Measurements from ENCODE around the gene DNAI1.

DNAI1 gene

DNA sequence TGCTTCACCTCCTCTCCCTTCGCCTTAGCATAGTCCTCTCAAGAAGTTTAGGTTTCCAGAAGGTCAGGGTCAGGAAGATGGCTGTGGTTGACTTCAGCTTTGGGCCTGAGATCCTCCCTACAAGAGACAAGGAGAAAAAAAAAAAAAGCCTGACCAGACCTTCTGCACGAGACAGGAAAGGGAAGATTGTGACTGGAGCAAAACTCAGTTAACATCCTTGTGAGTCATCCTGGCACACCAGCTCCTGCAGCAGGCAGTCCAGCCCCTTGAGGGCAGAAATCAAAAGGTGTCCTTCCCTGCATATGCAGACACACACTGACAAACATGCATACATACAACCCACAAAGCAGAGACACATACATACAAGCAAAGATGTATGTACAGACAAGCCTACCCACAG, 82.2 kb downstream of the DNAI1 start:
- no peak for DNase-seq (ENCODE audit: low read depth)
- TF ChIP-seq CTCF (IDR thresholded peaks at IDR 0.05; ENCODE audit: insufficient read depth, low read depth, low read length, missing control alignments): no peak
- no peak overlapping the region for H3K4me3 ChIP-seq (ENCODE audit: low read depth, low read length)

GRCh38 chr9:34541540-34541939, 82.9 kb downstream of the DNAI1 start:
- TF ChIP-seq CTCF (IDR thresholded peaks at IDR 0.05; ENCODE audit: insufficient read depth, low read depth, low read length, missing control alignments): no peak
- H3K4me3 ChIP-seq (ENCODE audit: low read depth, low read length): no peak overlapping the region
- no peak for DNase-seq (ENCODE audit: low read depth)

- TF ChIP-seq CTCF (IDR thresholded peaks at IDR 0.05; ENCODE audit: insufficient read depth, low read depth, low read length, missing control alignments): no peak
- no peak overlapping the region for H3K4me3 ChIP-seq (ENCODE audit: low read depth, low read length)
- DNase-seq (ENCODE audit: low read depth): no peak
Measured at GRCh38 chr9:34544035-34544434, 85.4 kb downstream of the DNAI1 start.

DNA sequence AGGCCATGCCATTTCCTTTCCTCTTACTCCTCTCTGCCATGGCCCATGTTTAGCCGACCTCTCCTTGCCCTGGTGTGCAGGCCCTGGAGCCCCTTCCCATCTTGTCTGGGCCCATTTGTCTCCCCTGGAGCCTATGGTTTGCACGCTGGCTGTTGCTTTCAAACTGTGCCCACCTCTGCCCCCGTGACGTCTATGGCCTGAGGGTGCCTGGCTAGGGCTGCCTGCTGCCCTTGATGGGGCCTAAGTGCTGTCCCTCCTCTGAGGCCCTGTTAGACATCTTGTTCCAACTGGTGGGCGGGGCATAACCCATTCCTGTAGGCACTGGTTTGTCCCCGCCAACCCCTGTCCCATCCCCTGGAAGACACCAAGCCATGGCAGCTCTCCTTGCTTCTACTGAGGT, 86.9 kb downstream of the DNAI1 start:
- DNase-seq (ENCODE audit: low read depth): no peak
- no peak for TF ChIP-seq CTCF (IDR thresholded peaks at IDR 0.05; ENCODE audit: insufficient read depth, low read depth, low read length, missing control alignments)
- H3K4me3 ChIP-seq (ENCODE audit: low read depth, low read length): no peak overlapping the region

GRCh38 chr9:34546102-34546833, 87.7 kb downstream of the DNAI1 start:
- DNase-seq (ENCODE audit: low read depth): no peak
- no peak for TF ChIP-seq CTCF (IDR thresholded peaks at IDR 0.05; ENCODE audit: insufficient read depth, low read depth, low read length, missing control alignments)
- H3K4me3 ChIP-seq (ENCODE audit: low read depth, low read length): no peak overlapping the region

DNA sequence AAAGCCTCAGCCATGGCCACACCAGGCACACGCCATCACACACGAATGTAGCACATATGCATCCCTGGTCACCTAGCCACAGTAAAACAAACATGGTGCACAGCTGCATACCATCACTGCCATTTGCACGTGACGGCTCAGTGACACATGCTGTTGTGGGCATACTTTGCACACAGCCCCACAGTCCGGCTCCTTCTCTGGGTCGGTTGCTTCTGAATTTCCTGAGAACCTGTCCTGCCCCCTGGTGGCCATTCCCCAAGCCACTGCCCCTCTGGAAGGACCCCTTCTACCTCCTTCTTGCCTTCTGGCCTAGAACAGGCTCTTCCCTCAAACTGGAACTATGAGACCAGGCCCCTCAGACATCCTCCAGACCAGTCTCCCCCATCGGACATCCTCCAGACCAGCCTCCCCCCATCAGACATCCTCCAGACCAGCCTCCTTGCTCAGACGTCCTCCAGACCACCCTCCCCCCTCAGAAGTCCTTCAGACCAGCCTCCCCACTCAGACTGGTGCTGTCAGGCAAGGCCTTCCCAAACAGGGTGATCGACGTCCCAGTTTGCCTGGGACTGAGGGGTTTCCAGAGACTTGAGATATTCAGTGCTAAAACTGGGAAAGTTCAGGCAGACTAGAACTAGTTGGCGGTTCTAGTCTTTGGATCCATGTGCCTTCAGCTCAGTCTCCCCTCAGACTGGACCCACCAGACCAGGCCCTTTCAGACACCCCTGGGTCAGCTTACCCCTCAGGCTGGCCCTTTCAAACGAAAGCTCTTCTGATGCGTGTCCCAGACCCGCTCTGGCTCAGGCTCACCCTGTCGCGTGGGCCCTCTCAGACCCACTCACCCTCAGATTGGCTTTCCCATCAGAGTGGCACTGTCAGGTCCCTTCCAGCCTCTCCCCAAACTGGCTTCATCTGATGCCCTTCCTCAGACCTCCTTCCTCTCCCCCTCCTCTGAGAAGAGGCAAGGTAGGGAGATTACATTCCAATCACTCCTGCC, 88.5 kb downstream of the DNAI1 start:
- H3K4me3 ChIP-seq (ENCODE audit: low read depth, low read length): no peak overlapping the region
- peak; percentile 65 for TF ChIP-seq CTCF (IDR thresholded peaks at IDR 0.05; ENCODE audit: insufficient read depth, low read depth, low read length, missing control alignments)
- DNase-seq (ENCODE audit: low read depth): peak; percentile 75

Measured in GM12865 (cell line).